ENCODE results near the gene PAMR1.

The PAMR1 gene

DNA sequence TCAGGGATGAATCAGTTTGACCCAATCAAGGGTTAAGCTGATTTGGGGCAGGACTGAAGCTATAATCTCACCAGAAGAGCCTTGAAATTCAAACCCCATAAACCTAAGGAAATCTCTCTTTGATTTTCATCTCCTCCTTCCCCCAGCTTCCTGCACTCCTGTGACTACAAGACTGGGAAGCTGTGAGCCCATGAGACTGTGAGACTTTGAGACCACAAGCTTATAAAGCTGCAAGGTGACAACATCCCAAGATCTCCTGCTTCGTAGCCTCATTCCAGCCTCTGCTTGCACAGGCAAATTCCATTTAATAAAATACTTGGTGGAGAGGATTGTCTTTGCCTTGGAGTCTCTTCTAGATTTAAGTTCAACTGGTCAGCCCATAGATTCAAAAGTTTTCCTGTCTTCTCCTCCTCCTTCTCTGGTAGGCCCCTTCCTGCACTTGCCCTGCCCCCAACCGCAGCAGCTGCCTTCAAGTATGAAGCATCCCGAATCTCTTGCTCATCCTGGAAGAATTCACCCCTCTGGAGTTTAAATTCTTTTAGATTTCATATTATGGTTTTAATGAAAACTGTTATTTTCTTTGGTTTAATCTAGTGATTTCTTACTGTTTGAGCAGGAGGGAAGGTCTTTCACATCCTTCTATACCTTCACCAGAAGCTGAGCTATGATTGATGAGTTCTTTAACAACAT lies 42.1 kb downstream of the PAMR1 start:
- DNase-seq (ENCODE audit: low read depth), result no peak
- TF ChIP-seq, protein P1, sequence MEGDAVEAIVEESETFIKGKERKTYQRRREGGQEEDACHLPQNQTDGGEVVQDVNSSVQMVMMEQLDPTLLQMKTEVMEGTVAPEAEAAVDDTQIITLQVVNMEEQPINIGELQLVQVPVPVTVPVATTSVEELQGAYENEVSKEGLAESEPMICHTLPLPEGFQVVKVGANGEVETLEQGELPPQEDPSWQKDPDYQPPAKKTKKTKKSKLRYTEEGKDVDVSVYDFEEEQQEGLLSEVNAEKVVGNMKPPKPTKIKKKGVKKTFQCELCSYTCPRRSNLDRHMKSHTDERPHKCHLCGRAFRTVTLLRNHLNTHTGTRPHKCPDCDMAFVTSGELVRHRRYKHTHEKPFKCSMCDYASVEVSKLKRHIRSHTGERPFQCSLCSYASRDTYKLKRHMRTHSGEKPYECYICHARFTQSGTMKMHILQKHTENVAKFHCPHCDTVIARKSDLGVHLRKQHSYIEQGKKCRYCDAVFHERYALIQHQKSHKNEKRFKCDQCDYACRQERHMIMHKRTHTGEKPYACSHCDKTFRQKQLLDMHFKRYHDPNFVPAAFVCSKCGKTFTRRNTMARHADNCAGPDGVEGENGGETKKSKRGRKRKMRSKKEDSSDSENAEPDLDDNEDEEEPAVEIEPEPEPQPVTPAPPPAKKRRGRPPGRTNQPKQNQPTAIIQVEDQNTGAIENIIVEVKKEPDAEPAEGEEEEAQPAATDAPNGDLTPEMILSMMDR (IDR thresholded peaks at IDR 0.05; ENCODE audit: low read depth, low read length, missing control alignments), result no peak
- in situ Hi-C loops (cut with HindIII; ENCODE audit: low sequenced_read_pairs), result no loop called here
- H3K4me3 ChIP-seq (ENCODE audit: low read depth, low read length), result no peak overlapping the region

DNA sequence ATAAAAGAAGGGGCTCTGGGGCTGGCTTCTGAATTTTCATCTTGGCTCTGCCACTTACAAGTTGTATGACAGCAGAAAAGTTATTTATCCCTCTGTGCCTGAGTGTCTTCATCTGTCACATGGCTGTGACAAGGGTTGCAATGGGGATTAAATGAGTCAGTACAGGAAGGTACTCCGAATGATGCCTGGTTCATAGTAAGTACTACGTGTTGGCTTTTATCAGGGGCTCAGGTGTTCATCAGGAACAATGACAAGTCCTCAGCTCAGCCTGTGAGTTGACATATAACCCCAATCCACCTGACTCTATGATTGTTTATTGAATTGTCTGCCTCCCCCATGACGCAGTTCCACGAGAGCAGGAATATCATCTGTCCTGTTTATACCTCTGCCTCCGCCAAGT lies 45.7 kb downstream of the PAMR1 start:
- no peak for DNase-seq (ENCODE audit: low read depth)
- TF ChIP-seq, protein P1 (IDR thresholded peaks at IDR 0.05; ENCODE audit: low read depth, low read length, missing control alignments), result no peak
- in situ Hi-C loops (cut with HindIII; ENCODE audit: low sequenced_read_pairs), result loop anchor here (5.0 kb wide), 1 partner anchor 338 kb away; no protein-coding TSS in a partner anchor
- no peak overlapping the region for H3K4me3 ChIP-seq (ENCODE audit: low read depth, low read length)

DNA sequence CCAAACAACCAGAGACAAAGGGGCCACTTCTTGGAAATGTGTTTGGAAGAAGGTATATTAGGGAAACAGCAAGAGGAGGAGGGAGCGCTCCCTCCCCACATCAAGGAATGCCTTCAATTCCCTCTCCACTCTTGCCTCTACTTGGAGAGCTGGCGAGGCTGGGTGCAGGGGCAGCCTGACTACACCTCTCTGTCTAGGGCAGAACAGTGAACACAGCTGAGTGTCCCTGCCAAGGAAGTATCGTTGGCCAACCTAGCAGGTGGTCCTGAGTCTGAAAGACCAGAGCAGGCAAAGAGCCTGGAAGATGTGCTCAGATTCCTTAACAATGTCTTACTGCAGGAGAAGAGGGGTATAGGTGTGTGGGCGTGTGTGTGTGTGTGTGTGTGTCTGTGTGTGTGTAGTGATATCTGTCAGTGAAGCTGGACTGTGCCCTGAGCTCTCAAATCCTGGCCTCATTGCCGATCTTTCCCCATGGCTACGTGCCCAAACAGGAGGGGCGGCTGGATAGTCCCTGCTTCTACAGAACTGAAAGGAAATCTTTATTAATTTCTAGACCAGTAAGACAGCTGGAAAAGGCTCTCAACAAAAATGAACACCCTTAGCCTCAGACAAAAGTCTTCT lies 46.8 kb downstream of the PAMR1 start:
- TF ChIP-seq, protein P1 (IDR thresholded peaks at IDR 0.05; ENCODE audit: low read depth, low read length, missing control alignments), result no peak
- no peak overlapping the region for H3K4me3 ChIP-seq (ENCODE audit: low read depth, low read length)
- no peak for DNase-seq (ENCODE audit: low read depth)
- in situ Hi-C loops (cut with HindIII; ENCODE audit: low sequenced_read_pairs), result loop anchor here (5.0 kb wide), 1 partner anchor 339 kb away; no protein-coding TSS in a partner anchor

DNA sequence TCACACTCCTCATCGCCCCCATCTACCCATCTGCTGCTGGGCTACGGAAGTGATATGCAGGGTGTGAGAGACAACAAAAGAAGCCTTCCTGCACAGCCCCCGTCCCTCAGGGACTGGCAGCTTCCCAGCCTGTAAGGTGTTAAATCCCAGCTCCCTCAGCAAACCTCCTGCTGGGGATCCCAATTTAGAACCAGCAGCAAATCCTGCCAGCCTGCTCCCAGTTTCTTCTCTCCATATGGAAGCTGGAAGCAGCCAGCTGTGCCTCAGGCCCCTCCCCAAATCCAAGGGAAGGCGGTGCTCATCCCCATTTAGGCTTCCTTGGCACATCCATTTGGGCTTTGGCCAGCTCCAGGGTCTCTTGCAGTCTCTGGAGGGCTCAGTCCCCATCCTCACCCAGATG lies 47.5 kb downstream of the PAMR1 start:
- H3K4me3 ChIP-seq (ENCODE audit: low read depth, low read length), result no peak overlapping the region
- TF ChIP-seq, protein P1 (IDR thresholded peaks at IDR 0.05; ENCODE audit: low read depth, low read length, missing control alignments), result no peak
- in situ Hi-C loops (cut with HindIII; ENCODE audit: low sequenced_read_pairs), result loop anchor here (5.0 kb wide), 1 partner anchor 339 kb away; no protein-coding TSS in a partner anchor
- DNase-seq (ENCODE audit: low read depth), result no peak

DNA sequence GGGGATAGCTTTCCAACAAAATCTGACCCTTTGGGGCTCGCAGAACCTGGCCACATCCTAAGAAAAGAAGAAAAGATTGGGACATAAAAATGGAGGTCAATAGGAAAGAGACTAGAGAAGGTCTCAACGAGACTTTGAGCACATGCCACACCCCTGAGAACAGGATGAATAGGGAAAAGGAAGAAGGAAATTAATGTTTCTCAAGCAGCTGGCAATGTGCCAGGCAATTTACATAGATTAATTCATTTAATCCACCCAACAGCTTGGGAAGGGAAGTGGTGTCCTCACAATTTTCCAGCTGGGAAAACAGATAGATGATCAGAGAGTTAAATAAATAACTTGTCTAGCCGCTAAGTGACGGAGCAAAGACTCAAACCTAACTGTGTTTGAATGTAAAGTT lies 50.7 kb downstream of the PAMR1 start:
- no peak overlapping the region for H3K4me3 ChIP-seq (ENCODE audit: low read depth, low read length)
- in situ Hi-C loops (cut with HindIII; ENCODE audit: low sequenced_read_pairs), result loop anchor here (5.0 kb wide), 1 partner anchor 343 kb away; no protein-coding TSS in a partner anchor
- TF ChIP-seq, protein P1 (IDR thresholded peaks at IDR 0.05; ENCODE audit: low read depth, low read length, missing control alignments), result no peak
- no peak for DNase-seq (ENCODE audit: low read depth)

DNA sequence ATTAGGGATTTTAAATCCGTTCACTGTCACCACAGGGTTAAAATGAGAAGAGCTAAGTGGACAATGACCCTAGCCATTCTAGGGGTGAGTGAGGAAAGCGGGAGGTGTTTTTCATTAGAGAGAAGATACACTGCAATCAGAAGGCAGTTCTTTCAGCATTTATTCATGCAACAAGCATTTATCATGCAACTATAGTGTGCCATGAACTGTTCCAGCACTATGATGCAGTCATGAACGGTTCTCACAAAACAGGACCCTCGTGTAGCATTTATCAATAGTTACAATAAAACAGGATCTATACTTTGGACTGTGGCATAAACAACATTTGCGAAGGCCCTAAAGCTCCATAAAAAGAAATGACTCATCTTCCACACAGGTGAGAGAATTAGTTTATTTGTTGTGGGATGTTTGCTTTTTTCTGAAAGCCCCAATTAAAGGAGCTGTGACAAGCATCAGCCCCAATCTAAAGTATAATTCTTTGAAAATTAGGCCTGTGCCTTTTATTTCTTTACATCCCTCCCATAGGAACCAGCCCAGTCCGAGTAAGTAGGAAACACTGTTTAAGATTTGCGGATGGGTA lies 51.5 kb downstream of the PAMR1 start:
- H3K4me3 ChIP-seq (ENCODE audit: low read depth, low read length), result no peak overlapping the region
- in situ Hi-C loops (cut with HindIII; ENCODE audit: low sequenced_read_pairs), result no loop called here

More for the DNA sequence above, 51.5 kb downstream of the PAMR1 start:
- TF ChIP-seq, protein P1 (IDR thresholded peaks at IDR 0.05; ENCODE audit: low read depth, low read length, missing control alignments), result no peak
- no peak for DNase-seq (ENCODE audit: low read depth)
